IPS-NIHi11 (cell line): ENCODE measurements around the gene GPR15.

ENCODE experiments used
- DNase-seq: peaks from one replicate; pipeline ENCODE4 v3.0.0; 2012; ENCODE audit warnings: mixed read lengths, low spot score

Gene GPR15

GRCh38 chr3:98531622-98532274 is at the start of gene GPR15:
GPR15 (plus strand) TSS chr3:98531978; CDS start chr3:98532034, 56 bp downstream.
- no peak for DNase-seq

- DNase-seq, result no peak
Measured at GRCh38 chr3:98482717-98483482, 48.9 kb upstream of the GPR15 start.

- DNase-seq, result no peak
Measured at GRCh38 chr3:98483626-98484025, 48.2 kb upstream of the GPR15 start.

GRCh38 chr3:98497381-98497780 is 34.4 kb upstream of the GPR15 start, which contains the start of gene OR5K2:
OR5K2 (plus strand) TSS chr3:98497681; CDS start chr3:98497681, 0 bp downstream.
- DNase-seq, result no peak

GRCh38 chr3:98500019-98500418 is 31.8 kb upstream of the GPR15 start:
- DNase-seq, result no peak

- DNase-seq, result no peak
Measured at GRCh38 chr3:98501270-98501669, 30.5 kb upstream of the GPR15 start.

- no peak for DNase-seq
Measured at GRCh38 chr3:98501863-98502576, 29.8 kb upstream of the GPR15 start.

GRCh38 chr3:98504539-98504938 is 27.2 kb upstream of the GPR15 start:
- no peak for DNase-seq

- no peak for DNase-seq
Measured at GRCh38 chr3:98508582-98508981, 23.2 kb upstream of the GPR15 start.

GRCh38 chr3:98512576-98512975 is 19.2 kb upstream of the GPR15 start:
- DNase-seq, result no peak

GRCh38 chr3:98513091-98513511 is 18.7 kb upstream of the GPR15 start:
- no peak for DNase-seq

- DNase-seq, result no peak
Measured at GRCh38 chr3:98513736-98514135, 18.0 kb upstream of the GPR15 start.

- DNase-seq, result no peak
Measured at GRCh38 chr3:98514948-98515347, 16.8 kb upstream of the GPR15 start.

- no peak for DNase-seq
Measured at GRCh38 chr3:98518816-98519215, 13.0 kb upstream of the GPR15 start.

GRCh38 chr3:98519351-98519750 is 12.4 kb upstream of the GPR15 start:
- no peak for DNase-seq

- peak; percentile 34 for DNase-seq
Measured at GRCh38 chr3:98521897-98522543, 9.8 kb upstream of the GPR15 start.

GRCh38 chr3:98522544-98523281 is 9.1 kb upstream of the GPR15 start, which contains the start of gene CLDND1:
CLDND1 (minus strand) TSS chr3:98522902; CDS start chr3:98521424, 1,478 bp downstream.
- DNase-seq, result peak; percentile 95

- DNase-seq, result no peak
Measured at GRCh38 chr3:98525494-98525893, 6.3 kb upstream of the GPR15 start.

GRCh38 chr3:98528474-98529346 is 3.1 kb upstream of the GPR15 start:
- DNase-seq, result no peak

GRCh38 chr3:98529856-98530459 is 1.8 kb upstream of the GPR15 start:
- DNase-seq, result no peak
